HG02981 (cell line): ENCODE data around the gene BCOR.

Experiments used
- ATAC-seq: cut with Tn5 transposase; IDR thresholded peaks from one replicate; pipeline ENCODE4 v1.9.1; 2021; ENCODE audit warnings: mild to moderate bottlenecking, moderate library complexity; ENCODE audit not compliant: unreplicated experiment

The BCOR gene

DNA sequence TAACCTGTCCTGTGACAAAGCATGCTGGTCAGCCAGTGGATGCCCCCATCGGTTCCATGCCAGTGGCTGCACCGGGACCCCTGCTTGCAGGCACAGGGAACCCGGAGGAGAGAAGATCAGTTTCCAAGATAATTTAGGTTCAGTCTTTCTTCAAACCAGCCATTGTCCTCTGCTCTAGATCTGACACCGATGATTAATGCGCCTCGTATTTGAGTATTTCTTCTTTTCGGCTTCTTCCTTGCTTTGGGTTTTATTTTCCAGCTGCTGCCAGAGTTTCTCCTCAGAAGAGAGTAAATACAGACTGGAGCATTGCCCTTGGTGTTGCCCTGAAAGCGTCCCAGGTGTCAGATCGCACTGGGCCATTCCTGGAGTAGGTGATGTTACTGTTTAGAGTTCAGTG, 19.2 kb upstream of the BCOR start:
- no peak for ATAC-seq

GRCh38 chrX:40112996-40113395, 15.2 kb upstream of the BCOR start:
- no peak for ATAC-seq

DNA sequence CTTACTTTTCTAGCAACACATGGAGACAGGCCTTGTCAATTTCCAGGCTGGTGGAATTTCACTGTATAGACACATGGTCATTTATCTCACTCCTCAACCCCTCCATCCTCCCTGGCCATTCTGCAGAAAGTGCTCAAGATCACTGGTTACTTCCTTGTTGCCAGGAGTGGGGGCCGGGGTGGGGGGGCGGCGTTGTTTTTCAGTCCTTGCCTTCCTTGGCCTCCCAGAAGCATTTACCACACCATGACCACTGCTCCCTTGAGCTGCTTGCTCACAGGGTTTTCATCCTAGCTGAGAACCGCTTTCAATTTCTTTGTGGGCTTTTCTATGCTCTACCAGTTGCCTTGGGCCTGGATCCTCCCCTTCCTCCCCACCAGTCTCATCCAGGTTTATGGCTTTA, 14.1 kb upstream of the BCOR start:
- ATAC-seq, result no peak

- no peak for ATAC-seq
Measured at GRCh38 chrX:40109288-40110008, 11.7 kb upstream of the BCOR start.

DNA sequence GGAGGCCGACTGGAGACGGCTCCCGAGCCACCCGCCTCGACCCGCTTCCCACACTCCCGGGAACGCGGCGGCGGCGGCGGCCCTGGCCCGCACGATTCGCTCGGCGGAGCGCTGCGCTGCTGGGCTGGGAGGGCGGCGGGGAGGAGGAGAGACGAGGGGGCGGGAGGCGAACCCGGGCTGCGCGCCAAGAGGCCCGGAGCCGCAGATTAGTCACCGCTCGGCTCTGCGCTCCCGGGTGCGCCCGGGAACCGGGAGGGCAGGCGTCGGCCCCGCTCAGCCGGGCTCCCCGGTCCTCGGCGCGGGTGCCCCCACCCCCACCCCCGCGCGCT, 11.2 kb upstream of the BCOR start:
- no peak for ATAC-seq

GRCh38 chrX:40108162-40108958, 10.6 kb upstream of the BCOR start:
- no peak for ATAC-seq

GRCh38 chrX:40107291-40108161, 9.8 kb upstream of the BCOR start:
- ATAC-seq, result no peak

GRCh38 chrX:40106676-40107290, 9.0 kb upstream of the BCOR start:
- ATAC-seq, result no peak

- ATAC-seq, result no peak
Measured at GRCh38 chrX:40105835-40106675, 8.3 kb upstream of the BCOR start.

GRCh38 chrX:40104985-40105834, 7.5 kb upstream of the BCOR start:
- ATAC-seq, result no peak

GRCh38 chrX:40104630-40104984, 6.8 kb upstream of the BCOR start:
- ATAC-seq, result no peak

- ATAC-seq, result no peak
Measured at GRCh38 chrX:40103565-40104323, 6.0 kb upstream of the BCOR start.

DNA sequence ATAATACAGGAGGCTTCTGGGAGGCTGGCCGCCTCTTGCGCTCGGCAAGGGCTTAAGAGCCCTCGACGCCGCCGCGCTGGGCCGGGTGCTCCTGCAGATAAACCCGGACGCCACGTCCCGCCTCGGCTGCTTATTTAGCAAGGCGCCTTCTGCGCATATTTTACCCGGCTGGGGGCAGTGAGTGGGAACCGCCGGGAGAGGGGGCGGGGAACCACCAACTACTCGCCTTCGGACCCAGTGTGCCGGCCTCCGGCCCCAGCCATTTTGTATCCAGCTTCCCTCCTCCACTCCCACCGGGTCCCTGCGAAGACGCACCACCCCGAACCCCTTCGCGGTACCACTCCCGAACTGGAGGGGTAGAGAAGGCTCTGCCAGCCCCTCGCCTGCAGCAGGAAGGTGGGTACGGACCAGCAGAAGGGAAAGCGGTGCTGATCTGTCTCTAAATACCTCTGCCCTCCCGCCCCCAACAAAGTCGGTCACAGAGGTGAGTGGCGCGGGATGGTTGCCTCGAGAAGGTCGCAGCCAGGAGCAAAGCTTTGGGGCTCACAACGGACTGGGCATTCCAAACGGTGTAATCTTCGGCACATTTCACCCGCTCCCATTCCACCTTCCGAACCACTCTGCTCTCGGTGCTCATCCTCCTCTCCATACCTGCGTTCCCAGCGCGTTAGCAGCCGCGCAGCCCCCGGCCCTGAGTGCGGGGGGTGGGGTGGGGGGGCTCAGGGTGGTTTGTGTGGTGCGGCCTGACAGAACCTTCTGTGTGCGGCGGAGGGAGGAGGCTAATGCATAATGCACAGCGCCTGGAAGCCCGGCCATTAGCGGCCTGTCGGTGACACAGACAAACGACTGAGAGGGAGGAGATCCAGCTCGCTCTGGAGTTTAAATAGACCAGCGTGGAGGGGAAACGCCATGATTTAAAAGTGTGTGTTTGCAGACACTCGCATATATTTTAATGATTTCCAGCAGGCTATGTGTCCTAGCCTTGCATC, 4.9 kb upstream of the BCOR start:
- ATAC-seq, result no peak

GRCh38 chrX:40101430-40101802, 3.7 kb upstream of the BCOR start:
- no peak for ATAC-seq

DNA sequence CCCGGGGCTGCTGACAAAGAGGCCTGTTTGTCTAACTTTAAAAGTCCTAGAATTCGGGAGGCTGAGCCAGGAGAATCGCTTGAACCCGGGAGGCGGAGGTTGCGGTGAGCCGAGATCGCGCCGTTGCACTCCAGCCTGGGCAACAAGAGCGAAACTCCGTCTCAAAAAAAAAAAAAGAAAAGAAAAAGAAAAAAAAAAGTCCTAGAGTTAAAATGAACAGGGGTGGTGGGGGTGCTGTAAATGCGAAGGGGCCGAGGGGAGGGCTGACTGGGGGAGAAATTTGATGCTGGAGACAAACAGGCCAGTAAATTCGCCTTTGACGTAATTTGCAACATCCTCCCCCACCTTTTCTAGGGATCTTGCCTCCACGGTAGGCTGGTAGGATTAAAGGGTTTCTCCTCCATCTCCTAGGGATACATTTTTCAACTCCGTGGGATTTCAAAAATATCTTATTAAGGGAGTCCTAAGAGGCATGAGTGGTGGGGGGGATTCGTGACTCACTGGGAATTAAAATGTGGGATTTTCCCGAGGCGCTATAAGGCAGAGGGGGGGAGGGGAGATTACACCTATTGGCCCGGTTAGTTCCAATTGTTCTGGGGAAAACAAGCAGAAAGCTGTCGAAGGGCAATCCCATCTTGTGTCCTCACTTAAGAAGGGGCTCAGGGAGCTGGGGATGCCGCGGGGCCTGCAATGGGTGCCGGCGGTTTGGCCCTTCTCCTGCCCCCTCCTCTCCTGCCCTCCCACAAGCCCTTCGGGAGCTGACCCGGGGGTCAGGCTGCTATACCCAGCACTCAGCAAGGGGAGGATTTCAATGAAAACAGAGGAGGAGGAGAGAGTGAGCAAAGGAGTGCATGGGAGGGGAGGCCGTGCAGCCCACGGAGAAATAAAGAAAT, 3.0 kb upstream of the BCOR start:
- ATAC-seq, result no peak

GRCh38 chrX:40100141-40100536, 2.4 kb upstream of the BCOR start:
- no peak for ATAC-seq
